ENCODE measurements around the gene FAM89B.

GRCh38 chr11:65575568-65576231, 3.4 kb downstream of the FAM89B start, which contains the start of gene EHBP1L1:
- no peak for TF ChIP-seq CTCF (IDR thresholded peaks at IDR 0.05)
- TF ChIP-seq POLR2A (IDR thresholded peaks at IDR 0.05) = peak in 1 of 2 donors; percentile 41
